DOHH2 (cell line): Measurements from ENCODE around the gene KRTAP3-1.

Source experiments
- EZH2phosphoT487 ChIP-seq: fragments of 200-600 bp; sonication (generic); IDR thresholded peaks from 2 replicates; pipeline ENCODE4 v1.6.1; 2017; ENCODE audit warnings: borderline replicate concordance, mild to moderate bottlenecking, antibody characterized with exemption, low read length, moderate library complexity, mixed read lengths
- TF ChIP-seq, protein P1 (sequence below): fragments of 200-600 bp; sonication (generic); IDR thresholded peaks from one replicate; pipeline ENCODE4 v1.5.1; 2014; ENCODE audit warnings: antibody characterized with exemption, mild to moderate bottlenecking, low read depth, low read length; ENCODE audit not compliant: poor library complexity, severe bottlenecking

DNA sequence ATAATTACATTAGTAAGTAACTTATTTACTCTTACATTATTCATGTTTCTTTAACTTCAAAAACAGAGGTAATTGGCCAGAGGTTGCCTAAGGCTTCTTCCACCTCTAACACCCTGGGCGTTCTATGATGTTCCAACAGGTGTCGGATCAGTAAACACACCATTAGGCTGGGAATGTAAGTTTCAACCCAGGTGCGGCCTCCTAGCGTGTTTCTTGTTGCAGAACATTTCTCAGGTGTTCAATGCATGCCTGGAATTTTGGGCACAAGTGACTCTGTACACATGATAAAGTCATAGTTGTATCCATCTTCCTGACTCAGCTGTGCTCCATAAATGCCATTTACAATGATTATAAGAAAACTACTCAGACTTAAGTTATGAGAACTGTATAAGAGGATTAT, 45.1 kb upstream of the KRTAP3-1 start:
- TF ChIP-seq, protein P1, sequence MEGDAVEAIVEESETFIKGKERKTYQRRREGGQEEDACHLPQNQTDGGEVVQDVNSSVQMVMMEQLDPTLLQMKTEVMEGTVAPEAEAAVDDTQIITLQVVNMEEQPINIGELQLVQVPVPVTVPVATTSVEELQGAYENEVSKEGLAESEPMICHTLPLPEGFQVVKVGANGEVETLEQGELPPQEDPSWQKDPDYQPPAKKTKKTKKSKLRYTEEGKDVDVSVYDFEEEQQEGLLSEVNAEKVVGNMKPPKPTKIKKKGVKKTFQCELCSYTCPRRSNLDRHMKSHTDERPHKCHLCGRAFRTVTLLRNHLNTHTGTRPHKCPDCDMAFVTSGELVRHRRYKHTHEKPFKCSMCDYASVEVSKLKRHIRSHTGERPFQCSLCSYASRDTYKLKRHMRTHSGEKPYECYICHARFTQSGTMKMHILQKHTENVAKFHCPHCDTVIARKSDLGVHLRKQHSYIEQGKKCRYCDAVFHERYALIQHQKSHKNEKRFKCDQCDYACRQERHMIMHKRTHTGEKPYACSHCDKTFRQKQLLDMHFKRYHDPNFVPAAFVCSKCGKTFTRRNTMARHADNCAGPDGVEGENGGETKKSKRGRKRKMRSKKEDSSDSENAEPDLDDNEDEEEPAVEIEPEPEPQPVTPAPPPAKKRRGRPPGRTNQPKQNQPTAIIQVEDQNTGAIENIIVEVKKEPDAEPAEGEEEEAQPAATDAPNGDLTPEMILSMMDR = no peak
- TF ChIP-seq EZH2phosphoT487 = no peak
